ENCODE results near the gene SLAMF6.

SLAMF6 gene

GRCh38 chr1:160436966-160437365, 86.1 kb downstream of the SLAMF6 start:
- TF ChIP-seq TCF12 (IDR thresholded peaks at IDR 0.05; ENCODE audit: low read depth): no peak
- no peak for TF ChIP-seq CEBPB (IDR thresholded peaks at IDR 0.05)
- TF ChIP-seq RAD21 (IDR thresholded peaks at IDR 0.05; ENCODE audit: low read depth): no peak
- no peak for TF ChIP-seq ZBTB7A (IDR thresholded peaks at IDR 0.05; ENCODE audit: low read depth)
